GM23338 (cell line): ENCODE measurements around the gene BLTP2. TPM values are rescaled to one million over a fixed set of nuclear protein-coding genes. Genes with fewer than 3 reads are reported as not detected.
A peak's percentile ranks its signal among the peaks of the same experiment; 100 is the strongest.

Source experiments
- ATAC-seq: fragments of 200-7000 bp; cut with Tn5 transposase; 3 replicates; pipeline ENCODE4 v1.9.1; 2020
- DNase-seq: peaks from one replicate; pipeline ENCODE4 v3.0.0-alpha.2; 2015; ENCODE audit warnings: low spot score
- H2AFZ ChIP-seq: fragments of 200-600 bp; sonication (generic); 2 replicates; pipeline ENCODE4 v1.8.0; 2016; ENCODE audit warnings: antibody characterized with exemption, mild to moderate bottlenecking, moderate library complexity
- H3F3A ChIP-seq: fragments of 200-600 bp; sonication (generic); replicated peaks from 2 replicates; pipeline ENCODE4 v1.8.0; 2017; ENCODE audit warnings: antibody characterized with exemption, mixed run types, low read depth
- H3K27ac ChIP-seq: fragments of 200-600 bp; sonication (generic); 2 replicates; pipeline ENCODE4 v1.6.1; 2016; ENCODE audit warnings: low read depth
- H3K27me3 ChIP-seq: fragments of 200-600 bp; sonication (generic); 2 replicates; pipeline ENCODE4 v1.8.0; 2016; ENCODE audit warnings: mild to moderate bottlenecking, mixed run types, moderate library complexity; ENCODE audit not compliant: insufficient read depth
- H3K36me3 ChIP-seq: fragments of 200-600 bp; sonication (generic); 2 replicates; pipeline ENCODE4 v1.8.0; 2016; ENCODE audit warnings: mild to moderate bottlenecking; ENCODE audit not compliant: insufficient read depth
- H3K4me1 ChIP-seq: fragments of 200-600 bp; sonication (generic); 2 replicates; pipeline ENCODE4 v1.8.0; 2016; ENCODE audit warnings: mild to moderate bottlenecking, moderate library complexity; ENCODE audit not compliant: insufficient read depth
- H3K4me2 ChIP-seq: fragments of 200-600 bp; sonication (generic); 2 replicates; pipeline ENCODE4 v1.7.1; 2017; ENCODE audit warnings: mixed run types
- H3K4me3 ChIP-seq: fragments of 200-600 bp; sonication (generic); 2 replicates; pipeline ENCODE4 v1.6.1; 2016; ENCODE audit warnings: mixed run types
- H3K79me2 ChIP-seq: fragments of 200-600 bp; sonication (generic); replicated peaks from 2 replicates; pipeline ENCODE4 v1.8.0; 2017; ENCODE audit warnings: mild to moderate bottlenecking; ENCODE audit not compliant: insufficient read depth
- H3K9me2 ChIP-seq: fragments of 200-600 bp; sonication (generic); 2 replicates; pipeline ENCODE4 v1.8.0; 2017; ENCODE audit not compliant: insufficient read depth
- H4K20me1 ChIP-seq: fragments of 200-600 bp; sonication (generic); replicated peaks from 2 replicates; pipeline ENCODE4 v1.8.0; 2017; ENCODE audit warnings: mild to moderate bottlenecking; ENCODE audit not compliant: insufficient read depth
- H3K27ac Mint-ChIP-seq: 2 replicates; pipeline ENCODE4 v1.8.0; 2020; ENCODE audit warnings: inconsistent platforms, mild to moderate bottlenecking, moderate library complexity, mixed read lengths
- H3K27me3 Mint-ChIP-seq: 3 replicates; pipeline ENCODE4 v1.8.0; 2022; ENCODE audit warnings: low read depth, mild to moderate bottlenecking, moderate library complexity, mixed read lengths, inconsistent platforms; ENCODE audit not compliant: insufficient read depth, poor library complexity
- H3K36me3 Mint-ChIP-seq: 3 replicates; pipeline ENCODE4 v1.8.0; 2021; ENCODE audit warnings: low read depth, mild to moderate bottlenecking, inconsistent platforms, moderate library complexity, mixed read lengths
- H3K4me1 Mint-ChIP-seq: 3 replicates; pipeline ENCODE4 v1.8.0; 2020; ENCODE audit warnings: mild to moderate bottlenecking, inconsistent platforms, mixed read lengths
- H3K4me3 Mint-ChIP-seq: 3 replicates; pipeline ENCODE4 v1.8.0; 2021; ENCODE audit warnings: moderate library complexity, mild to moderate bottlenecking, inconsistent platforms, mixed read lengths
- H3K9me3 Mint-ChIP-seq: 3 replicates; pipeline ENCODE4 v1.8.0; 2020; ENCODE audit warnings: moderate library complexity, mild to moderate bottlenecking, inconsistent platforms, mixed read lengths
- CREB1 ChIP-seq: fragments of 250-450 bp; sonication (Bioruptor Pico); IDR thresholded peaks from 2 replicates; pipeline ENCODE4 v1.5.0; 2020; ENCODE audit warnings: low read depth, mild to moderate bottlenecking, moderate library complexity
- ETS1 ChIP-seq: IDR thresholded peaks from 2 replicates; pipeline ENCODE4 v1.6.1; 2016; ENCODE audit warnings: antibody characterized with exemption
- EZH2 ChIP-seq: fragments of 200-600 bp; sonication (generic); IDR thresholded peaks from one replicate; pipeline ENCODE4 v1.8.0; 2017; ENCODE audit warnings: antibody characterized with exemption, mild to moderate bottlenecking, low read depth; ENCODE audit not compliant: unreplicated experiment
- EZH2phosphoT487 ChIP-seq: fragments of 200-600 bp; sonication (generic); IDR thresholded peaks from one replicate; pipeline ENCODE4 v1.8.1; 2018; ENCODE audit warnings: antibody characterized with exemption; ENCODE audit not compliant: unreplicated experiment
- JUNB ChIP-seq: IDR thresholded peaks from one replicate; pipeline ENCODE4 v1.6.1; 2016; ENCODE audit warnings: antibody characterized with exemption; ENCODE audit not compliant: unreplicated experiment
- NANOG ChIP-seq: IDR thresholded peaks from 2 replicates; pipeline ENCODE4 v1.6.1; 2016; ENCODE audit warnings: antibody characterized with exemption, borderline replicate concordance
- POLR2AphosphoS5 ChIP-seq: IDR thresholded peaks from 2 replicates; pipeline ENCODE4 v1.6.1; 2016; ENCODE audit warnings: antibody characterized with exemption, low read depth
- STAT1 ChIP-seq: IDR thresholded peaks from one replicate; pipeline ENCODE4 v1.6.1; 2016; ENCODE audit warnings: antibody characterized with exemption; ENCODE audit not compliant: unreplicated experiment
- ZNF114 ChIP-seq: fragments of 250-450 bp; sonication (Bioruptor Pico); IDR thresholded peaks from 2 replicates; pipeline ENCODE4 v1.5.0; 2020; ENCODE audit warnings: mild to moderate bottlenecking, moderate library complexity
- ZNF331 ChIP-seq: fragments of 250-450 bp; sonication (Bioruptor Pico); IDR thresholded peaks from 2 replicates; pipeline ENCODE4 v1.5.0; 2020; ENCODE audit warnings: low read depth, mild to moderate bottlenecking, moderate library complexity
- ZNF462 ChIP-seq: fragments of 250-450 bp; sonication (Bioruptor Pico); IDR thresholded peaks from 2 replicates; pipeline ENCODE4 v1.5.0; 2020; ENCODE audit warnings: mild to moderate bottlenecking, moderate library complexity
- polyA plus RNA-seq: library from polyadenylated mRNA; unstranded; fragments of >200 nt; fragmentation: Nextera tagmentation; extraction: Ambion mirVana; gene quantifications from 2 replicates; pipeline ENCODE4 v1.2.1, GENCODE V29; 2016
- total RNA-seq: library from RNA; depleted of rRNA; stranded (reverse); fragments of >200 nt; shearing (Covaris generic); gene quantifications from 2 replicates; pipeline ENCODE4 v1.2.3, GENCODE V29; 2014
- TF ChIP-seq, protein P1 (sequence below): IDR thresholded peaks from one replicate; pipeline ENCODE4 v1.6.1; 2018; ENCODE audit warnings: antibody characterized with exemption; ENCODE audit not compliant: unreplicated experiment
- TF ChIP-seq, protein P2 (sequence below), 2 experiments: fragments of 200-600 bp in 1 of 2; sonication (generic) in 1 of 2; conservative IDR thresholded peaks; 2 replicates each; pipeline versions ENCODE4 v1.5.1 to v1.6.1; 2016 to 2017; ENCODE audit warnings: antibody characterized with exemption in 2 of 2, low read depth in 2 of 2, mild to moderate bottlenecking in 2 of 2, moderate library complexity in 1 of 2

The BLTP2 gene
- total and polyA plus RNA-seq, 2 experiments from 2014 or later = 58.6 to 166 TPM

- no peak for DNase-seq
- TF ChIP-seq, protein P1, sequence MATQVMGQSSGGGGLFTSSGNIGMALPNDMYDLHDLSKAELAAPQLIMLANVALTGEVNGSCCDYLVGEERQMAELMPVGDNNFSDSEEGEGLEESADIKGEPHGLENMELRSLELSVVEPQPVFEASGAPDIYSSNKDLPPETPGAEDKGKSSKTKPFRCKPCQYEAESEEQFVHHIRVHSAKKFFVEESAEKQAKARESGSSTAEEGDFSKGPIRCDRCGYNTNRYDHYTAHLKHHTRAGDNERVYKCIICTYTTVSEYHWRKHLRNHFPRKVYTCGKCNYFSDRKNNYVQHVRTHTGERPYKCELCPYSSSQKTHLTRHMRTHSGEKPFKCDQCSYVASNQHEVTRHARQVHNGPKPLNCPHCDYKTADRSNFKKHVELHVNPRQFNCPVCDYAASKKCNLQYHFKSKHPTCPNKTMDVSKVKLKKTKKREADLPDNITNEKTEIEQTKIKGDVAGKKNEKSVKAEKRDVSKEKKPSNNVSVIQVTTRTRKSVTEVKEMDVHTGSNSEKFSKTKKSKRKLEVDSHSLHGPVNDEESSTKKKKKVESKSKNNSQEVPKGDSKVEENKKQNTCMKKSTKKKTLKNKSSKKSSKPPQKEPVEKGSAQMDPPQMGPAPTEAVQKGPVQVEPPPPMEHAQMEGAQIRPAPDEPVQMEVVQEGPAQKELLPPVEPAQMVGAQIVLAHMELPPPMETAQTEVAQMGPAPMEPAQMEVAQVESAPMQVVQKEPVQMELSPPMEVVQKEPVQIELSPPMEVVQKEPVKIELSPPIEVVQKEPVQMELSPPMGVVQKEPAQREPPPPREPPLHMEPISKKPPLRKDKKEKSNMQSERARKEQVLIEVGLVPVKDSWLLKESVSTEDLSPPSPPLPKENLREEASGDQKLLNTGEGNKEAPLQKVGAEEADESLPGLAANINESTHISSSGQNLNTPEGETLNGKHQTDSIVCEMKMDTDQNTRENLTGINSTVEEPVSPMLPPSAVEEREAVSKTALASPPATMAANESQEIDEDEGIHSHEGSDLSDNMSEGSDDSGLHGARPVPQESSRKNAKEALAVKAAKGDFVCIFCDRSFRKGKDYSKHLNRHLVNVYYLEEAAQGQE = no peak
- TF ChIP-seq, protein P2, sequence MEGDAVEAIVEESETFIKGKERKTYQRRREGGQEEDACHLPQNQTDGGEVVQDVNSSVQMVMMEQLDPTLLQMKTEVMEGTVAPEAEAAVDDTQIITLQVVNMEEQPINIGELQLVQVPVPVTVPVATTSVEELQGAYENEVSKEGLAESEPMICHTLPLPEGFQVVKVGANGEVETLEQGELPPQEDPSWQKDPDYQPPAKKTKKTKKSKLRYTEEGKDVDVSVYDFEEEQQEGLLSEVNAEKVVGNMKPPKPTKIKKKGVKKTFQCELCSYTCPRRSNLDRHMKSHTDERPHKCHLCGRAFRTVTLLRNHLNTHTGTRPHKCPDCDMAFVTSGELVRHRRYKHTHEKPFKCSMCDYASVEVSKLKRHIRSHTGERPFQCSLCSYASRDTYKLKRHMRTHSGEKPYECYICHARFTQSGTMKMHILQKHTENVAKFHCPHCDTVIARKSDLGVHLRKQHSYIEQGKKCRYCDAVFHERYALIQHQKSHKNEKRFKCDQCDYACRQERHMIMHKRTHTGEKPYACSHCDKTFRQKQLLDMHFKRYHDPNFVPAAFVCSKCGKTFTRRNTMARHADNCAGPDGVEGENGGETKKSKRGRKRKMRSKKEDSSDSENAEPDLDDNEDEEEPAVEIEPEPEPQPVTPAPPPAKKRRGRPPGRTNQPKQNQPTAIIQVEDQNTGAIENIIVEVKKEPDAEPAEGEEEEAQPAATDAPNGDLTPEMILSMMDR (conservative IDR thresholded peaks at IDR 0.05; ENCODE audit: low read depth in 2 of 2) = no peak
- TF ChIP-seq EZH2 = no peak
- TF ChIP-seq STAT1 = no peak
- TF ChIP-seq POLR2AphosphoS5 = no peak
- no peak for TF ChIP-seq NANOG
- TF ChIP-seq ZNF331 (CRISPR knock-in tag) = no peak
- no peak for TF ChIP-seq ZNF462 (CRISPR knock-in tag)
- TF ChIP-seq CREB1 (CRISPR knock-in tag) = no peak
- TF ChIP-seq JUNB = no peak
- no peak for TF ChIP-seq ZNF114 (CRISPR knock-in tag)
- TF ChIP-seq EZH2phosphoT487 = no peak
- TF ChIP-seq ETS1 = no peak
- no peak overlapping the region for H2AFZ ChIP-seq
- peaks cover 25% of the 10 kb centered on the region for H3K36me3 ChIP-seq
- ATAC-seq = no peak
- peak overlapping the region; percentile 98 for H3K4me2 ChIP-seq
- peak overlapping the region; percentile 89; the same call in 1 of the 2 replicates for H3K27ac ChIP-seq
- peaks cover 17% of the 10 kb centered on the region for H3F3A ChIP-seq
- peaks cover 33% of the 10 kb centered on the region for H3K36me3 Mint-ChIP-seq
- peaks cover 8% of the 10 kb centered on the region for H3K4me1 ChIP-seq
- H3K27ac Mint-ChIP-seq = peak overlapping the region; percentile 97
- H3K79me2 ChIP-seq = peaks cover 43% of the 10 kb centered on the region
- no peaks in the 10 kb centered on the region for H3K27me3 ChIP-seq
- H3K9me3 Mint-ChIP-seq = no peaks in the 10 kb centered on the region
- H3K9me2 ChIP-seq = no peaks in the 10 kb centered on the region
- peak overlapping the region; percentile 92 for H3K4me3 Mint-ChIP-seq
- H3K4me3 ChIP-seq = peak overlapping the region; percentile 94
- H3K27me3 Mint-ChIP-seq = peaks cover 8% of the 10 kb centered on the region
- H3K4me1 Mint-ChIP-seq = peaks cover 12% of the 10 kb centered on the region
- H4K20me1 ChIP-seq = peaks cover 11% of the 10 kb centered on the region; the same call in 1 of the 2 replicates
These were observed 47.2 kb downstream of the BLTP2 start for GRCh38 chr17:28597606-28598383.
